Testis (tissue), 2 donors: ENCODE data around the gene KIF16B.

Experiments
- CTCF ChIP-seq, 3 experiments: fragments of 450-650 bp in 2 of 3; fragments of 200-600 bp in 1 of 3; sonication (generic) in 1 of 3; IDR thresholded peaks; one replicate each; pipeline ENCODE4 v1.5.1; 2016 to 2019; ENCODE audit warnings: antibody characterized with exemption in 3 of 3, mild to moderate bottlenecking in 2 of 3, moderate library complexity in 1 of 3
- POLR2A ChIP-seq: fragments of 450-650 bp; IDR thresholded peaks from one replicate; pipeline ENCODE4 v1.6.1; 2017; ENCODE audit warnings: antibody characterized with exemption, mild to moderate bottlenecking, moderate library complexity

- no peak for TF ChIP-seq CTCF (IDR thresholded peaks at IDR 0.05)
- no peak for TF ChIP-seq POLR2A
Observed at GRCh38 chr20:16609066-16609465, 35.8 kb upstream of the KIF16B start.
